Mesothelial cell of epicardium (in vitro differentiated cells): ENCODE measurements around the gene PDCD1LG2. TPM values are rescaled to one million over a fixed set of nuclear protein-coding genes. Genes with fewer than 3 reads are reported as not detected.

Experiments
- DNase-seq, 2 experiments: peaks; one replicate each; pipeline ENCODE4 v3.0.0; 2021; ENCODE audit warnings: low spot score in 2 of 2; ENCODE audit not compliant: unreplicated experiment in 2 of 2
- H3K27ac Mint-ChIP-seq: 2 replicates; pipeline ENCODE4 v1.8.0; 2021; ENCODE audit warnings: mixed read lengths
- H3K27me3 Mint-ChIP-seq: 2 replicates; pipeline ENCODE4 v1.8.0; 2021; ENCODE audit warnings: low read depth, mixed read lengths
- H3K36me3 Mint-ChIP-seq: 2 replicates; pipeline ENCODE4 v1.8.0; 2021; ENCODE audit warnings: mixed read lengths
- H3K4me1 Mint-ChIP-seq: 2 replicates; pipeline ENCODE4 v1.8.0; 2021; ENCODE audit warnings: mixed read lengths
- H3K4me3 Mint-ChIP-seq: 2 replicates; pipeline ENCODE4 v1.8.0; 2021; ENCODE audit warnings: mild to moderate bottlenecking, moderate library complexity, mixed read lengths
- H3K9me3 Mint-ChIP-seq: 2 replicates; pipeline ENCODE4 v1.8.0; 2021; ENCODE audit warnings: mixed read lengths
- total RNA-seq: library from RNA; stranded (reverse); gene quantifications from 3 replicates; pipeline ENCODE4 v1.2.1, GENCODE V29; 2021
- TF ChIP-seq, protein P1 (sequence below): fragments of 200-600 bp; sonication (generic); IDR thresholded peaks from one replicate; pipeline ENCODE4 v1.5.0; 2021; ENCODE audit warnings: antibody characterized with exemption; ENCODE audit not compliant: unreplicated experiment

PDCD1LG2 gene
- total RNA-seq, 1 donor from 2014 or later, result not detected

DNA sequence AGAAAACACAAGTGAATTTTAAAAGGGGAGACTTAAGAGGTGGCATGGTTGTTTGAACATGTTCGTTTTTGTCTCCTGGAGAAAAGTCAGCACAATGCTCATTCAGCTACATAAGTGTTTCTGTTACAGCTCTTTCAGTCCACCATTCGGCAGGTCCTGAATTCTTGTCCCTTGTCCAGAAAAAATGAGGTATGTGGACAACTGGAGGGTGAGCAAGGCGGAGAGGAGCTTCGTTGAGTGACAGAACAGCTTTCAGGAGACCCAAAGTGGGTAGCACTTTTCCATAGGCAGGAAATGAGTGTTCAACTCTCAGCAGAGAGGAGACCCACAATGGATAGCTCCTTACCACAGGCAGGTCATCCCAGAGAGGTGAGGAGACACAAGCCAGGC lies 4.9 kb downstream of the PDCD1LG2 start:
- no peaks in the 10 kb centered on the region for H3K4me1 Mint-ChIP-seq
- no peaks in the 10 kb centered on the region for H3K27me3 Mint-ChIP-seq
- TF ChIP-seq, protein P1, sequence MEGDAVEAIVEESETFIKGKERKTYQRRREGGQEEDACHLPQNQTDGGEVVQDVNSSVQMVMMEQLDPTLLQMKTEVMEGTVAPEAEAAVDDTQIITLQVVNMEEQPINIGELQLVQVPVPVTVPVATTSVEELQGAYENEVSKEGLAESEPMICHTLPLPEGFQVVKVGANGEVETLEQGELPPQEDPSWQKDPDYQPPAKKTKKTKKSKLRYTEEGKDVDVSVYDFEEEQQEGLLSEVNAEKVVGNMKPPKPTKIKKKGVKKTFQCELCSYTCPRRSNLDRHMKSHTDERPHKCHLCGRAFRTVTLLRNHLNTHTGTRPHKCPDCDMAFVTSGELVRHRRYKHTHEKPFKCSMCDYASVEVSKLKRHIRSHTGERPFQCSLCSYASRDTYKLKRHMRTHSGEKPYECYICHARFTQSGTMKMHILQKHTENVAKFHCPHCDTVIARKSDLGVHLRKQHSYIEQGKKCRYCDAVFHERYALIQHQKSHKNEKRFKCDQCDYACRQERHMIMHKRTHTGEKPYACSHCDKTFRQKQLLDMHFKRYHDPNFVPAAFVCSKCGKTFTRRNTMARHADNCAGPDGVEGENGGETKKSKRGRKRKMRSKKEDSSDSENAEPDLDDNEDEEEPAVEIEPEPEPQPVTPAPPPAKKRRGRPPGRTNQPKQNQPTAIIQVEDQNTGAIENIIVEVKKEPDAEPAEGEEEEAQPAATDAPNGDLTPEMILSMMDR, result no peak
- no peaks in the 10 kb centered on the region for H3K36me3 Mint-ChIP-seq
- DNase-seq, result no peak
- no peaks in the 10 kb centered on the region for H3K9me3 Mint-ChIP-seq
- no peak overlapping the region for H3K27ac Mint-ChIP-seq
- no peak overlapping the region for H3K4me3 Mint-ChIP-seq

DNA sequence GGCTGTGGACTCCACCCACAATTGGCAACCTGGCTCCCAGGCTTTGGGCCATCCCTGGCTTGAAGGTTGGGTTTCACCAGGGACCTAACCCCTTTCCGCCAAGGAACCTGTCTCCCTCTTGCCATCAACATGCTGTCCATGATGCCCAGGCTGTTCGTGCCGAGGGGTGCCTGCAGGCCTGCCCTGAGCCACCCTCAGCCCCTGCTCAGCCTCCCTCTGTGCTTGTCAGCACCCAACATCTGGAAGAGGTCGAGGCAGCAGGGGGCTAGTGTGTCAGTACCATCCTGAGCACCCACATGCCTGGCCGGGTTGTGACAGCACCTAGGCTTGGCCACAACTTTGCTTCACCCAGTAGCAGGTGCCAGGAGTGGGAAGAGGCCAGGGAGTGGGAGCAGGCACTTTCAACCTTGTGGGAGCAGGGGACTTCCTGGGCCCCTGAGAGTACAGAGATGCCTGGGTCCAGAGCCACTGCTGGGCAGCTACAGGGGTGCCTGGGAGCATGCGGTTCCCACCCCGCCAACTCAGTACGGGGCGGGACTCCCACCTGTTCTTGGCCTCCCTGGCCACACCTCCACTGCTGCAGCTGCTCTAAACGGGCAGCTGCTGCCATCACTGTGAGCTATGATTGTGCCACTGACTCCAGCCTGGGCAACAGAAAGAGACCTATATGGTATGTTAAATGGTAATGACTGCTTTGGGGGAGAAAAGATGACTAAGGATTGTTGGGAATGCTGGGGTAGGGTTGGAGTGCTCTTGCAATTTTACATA lies 6.3 kb downstream of the PDCD1LG2 start:
- H3K27ac Mint-ChIP-seq, result no peak overlapping the region
- DNase-seq, result no peak
- TF ChIP-seq, protein P1, result no peak
- H3K4me1 Mint-ChIP-seq, result no peaks in the 10 kb centered on the region
- H3K27me3 Mint-ChIP-seq, result no peaks in the 10 kb centered on the region
- no peaks in the 10 kb centered on the region for H3K36me3 Mint-ChIP-seq
- no peak overlapping the region for H3K4me3 Mint-ChIP-seq
- peaks cover 3% of the 10 kb centered on the region for H3K9me3 Mint-ChIP-seq

DNA sequence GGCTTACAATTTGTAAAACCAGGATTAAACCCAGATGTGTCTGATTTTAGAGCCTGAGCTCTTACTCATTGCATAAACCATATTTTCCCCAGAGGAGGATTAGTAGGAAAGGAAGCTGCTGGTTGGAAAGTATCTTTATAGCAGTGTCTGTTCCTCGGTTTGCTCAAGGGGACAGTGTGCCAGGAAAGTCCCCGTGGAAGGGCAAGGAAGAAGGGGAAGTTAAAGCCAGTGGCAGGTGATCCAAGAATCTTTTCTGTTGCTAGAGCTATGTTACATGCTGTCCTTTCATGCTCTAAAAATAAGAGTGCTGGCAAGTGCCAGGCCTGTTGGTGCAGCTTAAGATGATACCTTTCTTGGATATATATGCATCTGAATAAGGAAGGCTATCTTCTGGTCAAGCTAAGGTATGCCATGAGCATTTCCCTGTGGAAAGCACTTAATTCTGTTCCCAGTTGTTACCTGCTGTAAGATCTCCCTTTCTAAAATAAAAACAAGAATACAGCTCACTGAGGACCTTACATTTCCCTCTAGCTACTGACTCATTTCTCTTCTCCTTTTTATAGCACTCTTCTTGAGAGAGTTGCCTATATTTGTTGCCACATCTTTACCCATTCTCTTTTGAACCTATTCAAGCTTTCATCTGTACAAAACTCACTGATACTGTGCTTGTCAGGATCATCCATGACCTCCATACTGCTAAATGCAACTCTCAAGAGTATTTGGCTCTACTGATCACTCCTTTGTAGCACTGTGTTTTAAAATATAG lies 8.0 kb downstream of the PDCD1LG2 start:
- Mint-ChIP-seq H3K9me3 (peaks cover 3% of the 10 kb centered on the region), H3K27ac (no peak overlapping the region), H3K27me3 (no peaks in the 10 kb centered on the region), H3K4me1 (no peaks in the 10 kb centered on the region), H3K4me3 (no peak overlapping the region), H3K36me3 (no peaks in the 10 kb centered on the region)
- TF ChIP-seq, protein P1, result no peak
- no peak for DNase-seq

- DNase-seq, result no peak
- Mint-ChIP-seq H3K27ac (no peak overlapping the region), H3K27me3 (no peaks in the 10 kb centered on the region), H3K4me1 (no peaks in the 10 kb centered on the region), H3K9me3 (peaks cover 3% of the 10 kb centered on the region), H3K4me3 (no peak overlapping the region), H3K36me3 (no peaks in the 10 kb centered on the region)
- TF ChIP-seq, protein P1, result no peak
Observed at GRCh38 chr9:5518937-5519319, 8.6 kb downstream of the PDCD1LG2 start.

DNA sequence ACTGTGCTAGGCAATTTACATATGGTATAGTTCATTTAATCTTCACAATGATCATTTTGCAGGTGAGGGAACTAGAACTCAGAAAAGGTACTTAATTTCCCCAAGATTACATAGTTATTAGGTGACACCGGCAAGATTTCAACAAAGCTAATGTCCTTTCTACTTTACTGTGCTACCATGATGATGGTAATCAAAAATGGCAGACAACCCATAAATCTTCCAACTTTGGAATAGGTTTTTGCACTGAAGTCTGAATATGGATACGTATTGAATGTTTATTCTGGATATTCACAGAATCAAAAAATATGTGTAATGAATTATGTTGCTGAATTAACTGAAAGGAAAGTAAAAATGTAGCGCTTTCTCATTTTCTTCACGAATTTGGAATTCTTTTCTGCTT lies 13.8 kb downstream of the PDCD1LG2 start:
- H3K27ac Mint-ChIP-seq, result no peak overlapping the region
- no peak overlapping the region for H3K4me3 Mint-ChIP-seq
- H3K27me3 Mint-ChIP-seq, result no peaks in the 10 kb centered on the region
- H3K9me3 Mint-ChIP-seq, result peaks cover 3% of the 10 kb centered on the region
- no peaks in the 10 kb centered on the region for H3K36me3 Mint-ChIP-seq
- no peak for DNase-seq
- H3K4me1 Mint-ChIP-seq, result no peaks in the 10 kb centered on the region
- TF ChIP-seq, protein P1, result no peak
